NCI-H2196 treated with DMSO at 0.1 percent for 48 hours (cell line): Measurements from ENCODE around the gene SLC34A3.

Experiments
- DNase-seq: peaks from one replicate; lab custom pipeline; 2025; ENCODE audit not compliant: unreplicated experiment; lab: John Stamatoyannopoulos, UW

SLC34A3 gene

GRCh38 chr9:137230705-137231371 lies at the start of gene SLC34A3:
TSS of gene SLC34A3 (plus strand) at chr9:137230901. CDS start at chr9:137231703, 802 bp downstream.
- DNase-seq: no peak

- no peak for DNase-seq
Measured at GRCh38 chr9:137181680-137182079, 49.0 kb upstream of the SLC34A3 start.

- no peak for DNase-seq
Measured at GRCh38 chr9:137182836-137183235, 47.9 kb upstream of the SLC34A3 start.

GRCh38 chr9:137183980-137184595 lies 46.6 kb upstream of the SLC34A3 start:
- no peak for DNase-seq

- no peak for DNase-seq
Measured at GRCh38 chr9:137184881-137185660, 45.6 kb upstream of the SLC34A3 start.

- DNase-seq: no peak
Measured at GRCh38 chr9:137185921-137186320, 44.8 kb upstream of the SLC34A3 start.

- DNase-seq: no peak
Measured at GRCh38 chr9:137186385-137186784, 44.3 kb upstream of the SLC34A3 start.

GRCh38 chr9:137187386-137187785 lies 43.3 kb upstream of the SLC34A3 start:
- DNase-seq: no peak

GRCh38 chr9:137188086-137188489 lies 42.6 kb upstream of the SLC34A3 start:
- DNase-seq: no peak

GRCh38 chr9:137188490-137189296 lies 42.0 kb upstream of the SLC34A3 start, which contains the start of the genes ANAPC2 and SSNA1:
TSS of gene ANAPC2 (minus strand) at chr9:137188560. CDS start at chr9:137188532, 28 bp downstream.
TSS of gene SSNA1 (plus strand) at chr9:137188676. CDS start at chr9:137188727, 51 bp downstream.
- peak; percentile 74 for DNase-seq

- DNase-seq: no peak
Measured at GRCh38 chr9:137189297-137190295, 41.1 kb upstream of the SLC34A3 start.

GRCh38 chr9:137190315-137190856 lies 40.3 kb upstream of the SLC34A3 start:
- DNase-seq: no peak

- no peak for DNase-seq
Measured at GRCh38 chr9:137191245-137191644, 39.5 kb upstream of the SLC34A3 start.

- DNase-seq: no peak
Measured at GRCh38 chr9:137191691-137192447, 38.8 kb upstream of the SLC34A3 start.

- no peak for DNase-seq
Measured at GRCh38 chr9:137192448-137192780, 38.3 kb upstream of the SLC34A3 start.

GRCh38 chr9:137192859-137193258 lies 37.8 kb upstream of the SLC34A3 start:
- DNase-seq: no peak

- DNase-seq: no peak
Measured at GRCh38 chr9:137193771-137194170, 36.9 kb upstream of the SLC34A3 start.

GRCh38 chr9:137194388-137194787 lies 36.3 kb upstream of the SLC34A3 start:
- no peak for DNase-seq

- DNase-seq: peak; percentile 66
Measured at GRCh38 chr9:137194909-137195308, 35.8 kb upstream of the SLC34A3 start.
